T-helper 1 cell treated with Interleukin-12 subunit alpha and Interleukin-12 subunit beta and Interleukin-4 antibody, amounts not matched to agents 30 ng/mL and 1 ng/mL, for 36 hours (primary cell): ENCODE data around the gene KLRC4. TPM values are rescaled to one million over a fixed set of nuclear protein-coding genes. Genes with fewer than 3 reads are reported as not detected.
"Not testable (repeated sequence)": the region's sequence is repeated elsewhere in the genome, so short reads cannot be mapped to it uniquely, and the experiment has no call there.

Experiments
- intact Hi-C: fragments of 100-400 bp; cut with micrococcal nuclease; formaldehyde crosslinking; loops from one replicate; pipeline ENCODE4 v1.15.1; 2024
- total RNA-seq: library from RNA; stranded (reverse); gene quantifications from 2 replicates; pipeline ENCODE4 v1.2.3, GENCODE V29; 2022

Gene KLRC4, protein sequence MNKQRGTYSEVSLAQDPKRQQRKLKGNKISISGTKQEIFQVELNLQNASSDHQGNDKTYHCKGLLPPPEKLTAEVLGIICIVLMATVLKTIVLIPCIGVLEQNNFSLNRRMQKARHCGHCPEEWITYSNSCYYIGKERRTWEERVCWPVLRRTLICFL
- not detected in 2 replicates for total RNA-seq

DNA sequence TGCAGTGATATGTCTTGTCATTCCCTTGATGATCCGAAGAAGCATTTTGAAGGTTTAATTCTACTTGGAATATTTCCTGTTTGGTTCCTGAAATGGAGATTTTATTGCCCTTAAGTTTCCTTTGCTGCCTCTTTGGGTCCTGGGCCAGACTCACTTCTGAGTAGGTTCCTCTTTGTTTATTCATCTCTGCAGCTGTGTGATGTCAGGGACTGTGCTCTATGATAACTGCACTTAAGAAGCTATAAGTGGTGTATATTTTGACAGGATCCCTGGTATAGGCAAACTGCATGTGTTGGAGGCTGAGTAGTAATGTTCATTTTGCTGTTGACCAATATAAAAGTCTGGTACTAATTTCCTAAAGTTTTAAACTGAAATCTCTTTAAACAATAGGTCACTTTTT is at the start of gene KLRC4:
TSS of gene KLRC4 (minus strand) at position 366 of the 400 bp plus-strand sequence. CDS start at position 184, 182 bp downstream.
- intact Hi-C loops = no loop called here

DNA sequence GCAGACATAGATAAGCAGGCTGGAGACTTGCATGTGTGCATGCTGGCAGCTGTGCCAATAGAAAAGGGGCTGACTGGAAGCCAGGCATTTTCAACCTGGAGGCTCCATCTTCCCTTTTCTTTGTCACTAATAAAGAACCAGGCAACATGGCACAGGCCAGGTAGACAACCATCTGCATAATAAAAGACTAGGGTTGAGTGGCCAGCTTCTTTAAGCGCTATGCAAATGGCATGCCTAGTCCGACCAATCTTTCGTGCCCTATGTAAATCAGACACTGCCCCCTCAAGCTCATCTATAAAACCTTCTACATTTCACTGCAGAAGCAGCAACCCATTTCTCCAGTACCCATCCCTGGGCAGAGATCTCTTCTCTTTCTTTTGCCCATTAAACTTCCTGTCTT is 48.2 kb upstream of the KLRC4 start:
- intact Hi-C loops = no loop called here

GRCh38 chr12:10456856-10457255 is 47.3 kb upstream of the KLRC4 start:
- intact Hi-C loops = no loop called here

DNA sequence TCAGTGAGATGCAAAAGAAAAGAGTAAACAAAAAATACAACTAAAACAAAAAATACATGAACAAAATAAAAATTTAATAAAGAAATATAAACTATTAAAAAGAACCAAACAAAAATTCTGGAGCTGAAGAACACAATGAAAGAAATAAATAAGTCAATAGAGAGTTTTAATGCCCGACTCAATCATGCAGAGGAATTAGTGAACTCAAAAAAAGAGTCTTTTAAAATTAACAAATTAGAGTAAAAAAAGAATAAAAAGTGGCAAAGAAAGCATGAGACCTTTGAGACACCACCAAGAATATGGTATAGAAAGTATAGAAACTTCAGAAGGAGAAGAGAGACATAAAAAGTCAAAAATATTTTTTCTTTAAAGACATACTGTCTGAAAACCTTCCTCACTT is 46.2 kb upstream of the KLRC4 start:
- intact Hi-C loops = no loop called here

DNA sequence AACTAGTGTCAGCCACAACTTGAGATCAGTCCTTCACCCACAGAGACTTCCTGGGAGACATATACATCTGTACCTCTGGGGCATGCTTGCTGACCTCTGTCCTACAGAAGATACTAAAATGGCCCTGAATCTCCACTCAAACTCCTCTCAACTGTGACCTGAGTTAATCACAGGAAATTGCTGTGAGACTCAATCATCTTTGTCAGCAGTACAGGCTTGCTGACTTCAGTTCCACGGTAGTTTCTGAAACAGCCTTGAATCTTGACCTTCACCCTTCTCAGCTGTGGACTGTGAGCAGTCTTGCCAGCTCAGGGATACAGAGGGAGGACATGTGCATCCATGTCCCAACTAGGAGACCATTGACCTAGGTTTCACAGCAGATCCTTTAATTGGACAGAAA is 45.0 kb upstream of the KLRC4 start:
- intact Hi-C loops = no loop called here

GRCh38 chr12:10453156-10453555 is 43.6 kb upstream of the KLRC4 start, which contains the start of gene KLRC1:
Gene KLRC1, minus strand, starts transcription at chr12:10453377. Its CDS starts 2,221 bp downstream, at chr12:10451156.
- intact Hi-C loops = no loop called here

DNA sequence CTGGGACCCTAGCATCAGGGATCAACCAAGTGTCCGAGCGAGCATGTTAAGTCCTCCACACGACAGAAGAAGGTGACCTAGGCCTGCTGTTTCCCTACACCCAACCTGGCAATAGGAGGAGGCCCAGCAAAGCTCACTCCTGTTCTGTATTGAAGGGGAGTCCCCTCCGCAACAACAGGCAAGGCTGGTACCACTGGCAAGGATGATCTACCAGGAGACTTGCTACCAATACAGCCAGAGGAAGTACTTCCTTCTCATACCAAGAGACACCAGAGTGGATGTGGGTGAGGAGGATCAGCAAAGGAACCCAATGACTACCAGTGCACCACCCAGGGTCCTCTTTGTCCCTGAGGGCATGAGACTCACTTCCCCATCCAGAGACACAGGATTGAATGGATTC is 38.7 kb upstream of the KLRC4 start:
- intact Hi-C loops = no loop called here

GRCh38 chr12:10446052-10446451 is 36.5 kb upstream of the KLRC4 start:
- intact Hi-C loops = not testable (repeated sequence)

DNA sequence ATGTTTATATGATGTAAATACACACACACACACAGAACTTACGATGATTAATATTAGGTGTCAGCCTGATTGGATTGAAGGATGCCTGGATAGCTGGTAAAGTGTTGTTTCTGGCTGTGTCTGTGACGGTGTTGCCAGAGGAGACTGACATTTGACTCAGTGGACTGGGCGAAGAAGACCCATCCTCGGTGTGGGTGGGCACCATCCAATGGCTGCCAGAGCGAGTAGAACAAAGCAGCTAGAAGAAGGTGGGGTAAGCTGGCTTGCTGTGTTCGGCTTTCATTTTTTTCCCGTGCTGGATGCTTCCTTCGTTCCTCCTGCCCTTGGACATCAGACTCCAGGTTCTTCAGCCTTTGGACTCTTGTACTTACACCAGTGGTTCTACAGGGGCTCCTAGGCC is 31.6 kb upstream of the KLRC4 start:
- intact Hi-C loops = not testable (repeated sequence)

- intact Hi-C loops = not testable (repeated sequence)
These were observed 30.2 kb upstream of the KLRC4 start for GRCh38 chr12:10439608-10440274.

- intact Hi-C loops = not testable (repeated sequence)
These were observed 28.0 kb upstream of the KLRC4 start for GRCh38 chr12:10437601-10438000.

GRCh38 chr12:10435816-10436215 is 26.3 kb upstream of the KLRC4 start, which contains the start of gene KLRC2:
Gene KLRC2, minus strand, starts transcription at chr12:10436010. Its CDS starts 24 bp downstream, at chr12:10435986.
- intact Hi-C loops = not testable (repeated sequence)

GRCh38 chr12:10430623-10431022 is 21.1 kb upstream of the KLRC4 start:
- intact Hi-C loops = not testable (repeated sequence)

DNA sequence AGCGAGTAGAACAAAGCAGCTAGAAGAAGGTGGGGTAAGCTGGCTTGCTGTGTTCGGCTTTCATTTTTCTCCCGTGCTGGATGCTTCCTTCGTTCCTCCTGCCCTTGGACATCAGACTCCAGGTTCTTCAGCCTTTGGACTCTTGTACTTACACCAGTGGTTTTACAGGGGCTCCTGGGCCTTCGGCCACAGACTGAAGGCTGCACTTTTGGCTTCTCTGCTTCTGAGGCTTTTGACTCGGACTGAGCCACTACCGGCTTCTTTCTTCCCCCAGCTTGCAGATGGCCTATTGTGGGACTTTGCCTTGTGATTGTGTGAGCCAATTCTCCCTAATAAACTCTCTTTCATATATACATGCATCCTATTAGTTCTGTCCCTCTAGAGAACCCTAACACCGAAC is 16.4 kb upstream of the KLRC4 start:
- intact Hi-C loops = not testable (repeated sequence)

DNA sequence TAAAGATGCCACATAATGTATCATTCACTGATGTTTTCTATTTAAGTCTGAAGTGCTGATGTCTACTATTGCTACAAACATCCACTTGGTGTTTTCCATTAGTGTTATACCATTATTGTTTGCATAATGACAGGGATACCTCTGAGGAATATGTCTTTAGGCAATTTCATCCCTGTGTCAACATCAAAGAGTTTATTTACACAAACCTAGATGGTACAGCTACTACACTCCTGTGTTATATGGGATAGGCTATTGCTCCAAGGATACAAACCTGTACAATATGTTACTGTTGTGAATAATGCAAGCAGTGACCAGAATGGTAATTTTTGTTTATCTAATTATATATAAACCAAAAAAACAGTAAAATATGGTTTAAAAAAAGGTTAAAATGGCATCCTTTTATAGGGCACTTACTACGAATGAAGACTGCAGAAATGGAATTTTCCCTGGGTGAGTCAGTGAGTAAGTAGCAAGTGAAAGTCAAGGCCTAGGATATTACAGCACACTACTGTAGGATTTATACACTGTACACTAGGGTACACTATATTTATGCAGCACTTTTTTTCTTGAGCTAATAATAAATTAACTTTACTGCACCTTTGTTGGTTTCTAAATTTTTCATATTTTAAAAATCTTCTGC is 14.8 kb upstream of the KLRC4 start:
- intact Hi-C loops = not testable (repeated sequence)

- intact Hi-C loops = not testable (repeated sequence)
These were observed 12.6 kb upstream of the KLRC4 start for GRCh38 chr12:10422159-10422558.

GRCh38 chr12:10420334-10420733 is 10.8 kb upstream of the KLRC4 start, which contains the start of gene KLRC3:
Gene KLRC3, minus strand, starts transcription at chr12:10420595. Its CDS starts 45 bp downstream, at chr12:10420550.
- intact Hi-C loops = not testable (repeated sequence)

DNA sequence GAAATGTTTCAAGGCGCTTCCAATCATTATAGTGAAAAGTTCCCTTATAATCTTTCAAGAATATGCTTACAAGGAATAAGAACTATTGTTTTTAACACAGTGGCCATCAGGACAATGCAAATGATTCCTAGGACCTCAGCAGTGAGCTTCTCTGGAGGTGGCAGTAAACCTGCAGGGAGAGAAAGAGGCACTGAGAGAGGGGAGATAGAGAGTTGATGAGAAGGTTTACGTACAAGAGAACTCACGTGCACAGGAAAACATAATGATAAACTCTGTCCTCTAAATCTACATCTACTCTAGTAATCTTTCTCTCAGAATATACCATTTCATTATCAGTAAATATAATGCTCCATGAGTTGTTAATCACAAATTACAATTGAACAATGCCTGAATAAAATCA is 715 bp downstream of the KLRC4 start:
- intact Hi-C loops = no loop called here

DNA sequence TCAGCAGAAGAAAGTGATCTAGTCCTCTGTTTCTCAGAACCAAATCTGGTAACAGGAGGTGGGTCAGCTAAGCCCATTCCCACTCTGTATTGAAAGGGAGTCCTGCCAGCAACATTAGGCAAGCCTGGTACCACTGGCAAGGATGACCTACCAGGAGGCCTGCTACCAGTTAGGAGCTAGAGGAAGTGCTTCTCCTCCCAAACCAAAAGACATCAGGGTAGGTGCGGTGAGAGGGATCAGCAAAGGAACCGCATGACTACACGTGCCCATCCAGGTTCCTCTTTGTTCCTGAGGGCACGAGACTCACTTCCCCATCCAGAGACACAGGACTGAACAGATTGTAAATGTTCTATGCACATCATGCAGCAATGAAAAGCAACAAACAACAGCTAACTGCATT is 2.8 kb downstream of the KLRC4 start:
- intact Hi-C loops = no loop called here

- intact Hi-C loops = no loop called here
These were observed 4.3 kb downstream of the KLRC4 start for GRCh38 chr12:10405294-10405693.

- intact Hi-C loops = no loop called here
These were observed 4.8 kb downstream of the KLRC4 start for GRCh38 chr12:10404798-10405197.

DNA sequence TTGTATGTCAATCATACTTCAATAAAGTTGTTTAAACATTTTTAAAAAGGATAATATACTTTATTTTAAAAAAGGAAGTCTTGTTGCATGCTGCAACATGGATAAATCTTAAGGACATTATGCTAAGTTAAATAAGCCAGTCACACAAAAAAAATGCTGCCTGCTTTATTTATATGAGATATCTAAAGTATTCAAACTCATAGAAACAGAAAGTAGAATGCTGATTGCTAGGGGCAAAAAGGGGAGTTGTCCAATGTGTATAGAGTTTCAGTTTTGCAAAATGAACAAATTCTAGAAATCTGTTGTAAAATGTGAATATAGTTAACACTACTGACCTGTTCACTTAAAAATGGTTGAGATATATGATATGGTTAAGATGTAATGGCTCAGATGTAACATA is 8.7 kb downstream of the KLRC4 start:
- intact Hi-C loops = no loop called here
